Urinary bladder (tissue), 4 donors: ENCODE results near the gene TCTN3. TPM values are rescaled to one million over a fixed set of nuclear protein-coding genes. Genes with fewer than 3 reads are reported as not detected.
"Not testable (repeated sequence)": the region's sequence is repeated elsewhere in the genome, so short reads cannot be mapped to it uniquely, and the experiment has no call there.

Experiments used
- DNase-seq: peaks from one replicate; pipeline ENCODE4 v3.0.0-alpha.2; 2015; ENCODE audit errors: extremely low spot score
- H3K27ac ChIP-seq: one replicate; pipeline ENCODE4 v1.5.1; 2013; ENCODE audit warnings: low read depth, mild to moderate bottlenecking, moderate library complexity
- H3K36me3 ChIP-seq: one replicate; pipeline ENCODE4 v1.6.1; 2013; ENCODE audit warnings: mild to moderate bottlenecking, moderate library complexity; ENCODE audit not compliant: insufficient read depth
- H3K4me1 ChIP-seq: one replicate; pipeline ENCODE4 v1.6.1; 2013; ENCODE audit warnings: mild to moderate bottlenecking, moderate library complexity; ENCODE audit not compliant: insufficient read depth
- H3K4me3 ChIP-seq: one replicate; pipeline ENCODE4 v1.5.1; 2013; ENCODE audit warnings: low read depth, low read length
- WGBS: extraction: QIAGEN DNeasy Blood & Tissue Kit; methylation state at CpG from one replicate; pipeline ENCODE4 v1.1.7; 2013; 5-methylcytosine and 5-hydroxymethylcytosine counted together
- polyA plus RNA-seq: library from polyadenylated mRNA; stranded (reverse); fragments of 200-250 nt; gene quantifications from one replicate; pipeline ENCODE4 v1.2.3, GENCODE V29; 2013
- total RNA-seq: library from RNA; depleted of rRNA; stranded (reverse); fragments of >200 nt; gene quantifications from one replicate; pipeline ENCODE4 v1.2.3, GENCODE V29; 2014
- donor health status: healthy with polysubstance abuse.
- donor health status: healthy.

Gene TCTN3
- total and polyA plus RNA-seq, 2 donors, result 27.5 to 32.1 TPM

GRCh38 chr10:95711492-95711891 is 17.8 kb upstream of the TCTN3 start:
- Histone ChIP-seq H3K4me1 (no peaks in the 10 kb centered on the region), H3K36me3 (no peaks in the 10 kb centered on the region), H3K4me3 (no peak overlapping the region), H3K27ac (no peak overlapping the region)
- no peak for DNase-seq
- 94% methylated on average over 4 of the region's 4 CpGs for WGBS

GRCh38 chr10:95706990-95707389 is 13.3 kb upstream of the TCTN3 start:
- Histone ChIP-seq H3K27ac (no peak overlapping the region), H3K4me3 (no peak overlapping the region), H3K4me1 (no peaks in the 10 kb centered on the region), H3K36me3 (no peaks in the 10 kb centered on the region)
- 91% methylated on average over 7 of the region's 7 CpGs for WGBS
- DNase-seq, result no peak

GRCh38 chr10:95706573-95706972 is 12.8 kb upstream of the TCTN3 start:
- H3K4me3 ChIP-seq, result no peak overlapping the region
- no peaks in the 10 kb centered on the region for H3K36me3 ChIP-seq
- no peak for DNase-seq
- no peaks in the 10 kb centered on the region for H3K4me1 ChIP-seq
- 48% methylated on average over 6 of the region's 6 CpGs for WGBS
- no peak overlapping the region for H3K27ac ChIP-seq

DNA sequence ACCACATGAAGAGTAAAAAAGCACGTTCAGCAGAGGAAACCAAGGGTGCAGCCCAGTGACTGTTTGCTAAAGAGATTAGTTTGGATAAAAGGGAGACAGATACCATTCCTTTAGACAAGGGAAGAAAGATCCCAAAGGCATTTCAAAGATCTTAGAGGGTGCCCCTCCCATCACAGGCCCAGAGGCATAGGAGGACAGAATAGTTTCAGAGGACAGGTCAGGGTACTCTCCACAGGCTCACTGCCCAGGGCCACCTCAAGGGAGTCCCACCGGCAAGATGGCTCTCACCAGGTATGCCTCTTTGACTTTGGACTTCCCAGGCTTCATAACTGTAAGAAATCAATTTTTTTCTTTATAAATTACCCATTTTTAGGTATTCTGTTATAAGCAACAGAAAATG is 4.7 kb upstream of the TCTN3 start:
- 48% methylated on average over 2 of the region's 2 CpGs for WGBS

GRCh38 chr10:95697429-95697828 is 3.7 kb upstream of the TCTN3 start:
- DNase-seq, result no peak

More for the DNA sequence above, 4.7 kb upstream of the TCTN3 start:
- Histone ChIP-seq H3K4me3 (no peak overlapping the region), H3K27ac (no peak overlapping the region), H3K4me1 (no peaks in the 10 kb centered on the region), H3K36me3 (no peaks in the 10 kb centered on the region)
- DNase-seq, result no peak

DNA sequence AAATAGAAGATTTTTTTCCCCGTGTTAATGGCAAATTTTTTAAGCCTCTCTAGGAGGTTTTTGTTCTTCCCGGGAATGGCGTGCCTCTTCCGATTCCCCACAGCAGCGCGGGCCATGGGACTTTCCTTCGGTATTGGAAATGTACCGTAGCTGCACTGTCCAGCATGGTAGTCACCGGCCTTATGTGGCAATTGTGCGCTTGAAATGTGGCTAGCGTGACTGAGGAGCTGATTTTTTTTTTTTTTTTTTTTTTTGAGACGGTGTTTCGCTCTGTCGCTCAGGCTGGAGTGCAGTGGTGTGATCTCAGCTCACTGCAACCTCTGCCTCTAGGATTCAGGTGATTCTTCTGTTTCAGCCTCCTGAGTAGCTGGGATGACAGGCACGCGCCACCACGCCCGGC is 938 bp upstream of the TCTN3 start:
- Histone ChIP-seq H3K4me3 (no peak overlapping the region), H3K36me3 (peaks cover 2% of the 10 kb centered on the region), H3K27ac (no peak overlapping the region), H3K4me1 (no peaks in the 10 kb centered on the region)
- whole genome bisulfite sequencing, result 95% methylated on average over 18 of the region's 18 CpGs
- DNase-seq, result no peak

More at GRCh38 chr10:95697429-95697828, 3.7 kb upstream of the TCTN3 start:
- H3K36me3 ChIP-seq, result no peaks in the 10 kb centered on the region
- WGBS, result 75% methylated on average over 3 of the region's 3 CpGs
- H3K4me3 ChIP-seq, result no peak overlapping the region
- H3K27ac ChIP-seq, result no peak overlapping the region
- no peaks in the 10 kb centered on the region for H3K4me1 ChIP-seq

DNA sequence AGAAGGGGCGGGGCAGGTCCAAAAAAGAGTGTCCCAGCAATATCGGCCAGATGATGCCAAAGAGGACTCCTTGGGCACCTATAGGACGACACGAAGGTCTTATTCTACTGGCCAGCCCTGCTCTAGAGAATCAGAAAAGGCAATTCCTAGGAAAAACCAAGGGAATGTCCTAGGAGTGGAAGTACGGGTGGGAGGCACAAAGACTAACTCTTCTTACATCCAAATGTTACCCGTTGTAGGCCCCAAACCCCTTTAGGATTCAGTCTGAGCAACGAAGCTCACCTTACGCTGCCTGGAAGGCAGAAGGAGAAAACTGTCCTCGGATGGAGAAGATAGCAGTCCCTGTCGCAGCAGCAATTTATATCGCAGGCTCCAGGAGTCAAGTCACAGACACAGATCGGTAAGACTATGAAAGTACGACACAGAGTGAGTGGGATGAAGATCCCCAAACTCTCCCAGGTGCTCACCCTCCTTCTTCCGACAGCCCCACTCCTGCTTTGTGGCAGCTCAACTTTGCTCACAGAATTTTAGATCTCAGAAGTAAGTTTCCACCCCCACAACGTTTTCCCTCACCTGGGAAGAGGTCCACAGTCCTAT is 558 bp downstream of the TCTN3 start:
- peak; percentile 1 for DNase-seq
- H3K36me3 ChIP-seq, result peaks cover 2% of the 10 kb centered on the region
- 7% methylated on average over 15 of the region's 15 CpGs for WGBS
- H3K4me1 ChIP-seq, result no peaks in the 10 kb centered on the region
- H3K4me3 ChIP-seq, result peak overlapping the region; percentile 66
- H3K27ac ChIP-seq, result no peak overlapping the region

- Histone ChIP-seq H3K4me1 (no peaks in the 10 kb centered on the region), H3K27ac (no peak overlapping the region), H3K4me3 (no peak overlapping the region), H3K36me3 (peaks cover 7% of the 10 kb centered on the region)
- no peak for DNase-seq
- WGBS, result 91% methylated on average over 2 of the region's 2 CpGs
Observed at GRCh38 chr10:95691281-95691680, 2.4 kb downstream of the TCTN3 start.

- no peak overlapping the region for H3K27ac ChIP-seq
- peaks cover 10% of the 10 kb centered on the region for H3K36me3 ChIP-seq
- H3K4me1 ChIP-seq, result no peaks in the 10 kb centered on the region
- DNase-seq, result no peak
- no peak overlapping the region for H3K4me3 ChIP-seq
- WGBS, result 72% methylated on average over 2 of the region's 2 CpGs
Observed at GRCh38 chr10:95688648-95689047, 5.1 kb downstream of the TCTN3 start.

GRCh38 chr10:95683966-95684365 is 9.8 kb downstream of the TCTN3 start:
- no peak for DNase-seq
- H3K4me3 ChIP-seq, result no peak overlapping the region
- H3K36me3 ChIP-seq, result peaks cover 12% of the 10 kb centered on the region
- no peaks in the 10 kb centered on the region for H3K4me1 ChIP-seq
- no peak overlapping the region for H3K27ac ChIP-seq

GRCh38 chr10:95675403-95676116 is 18.2 kb downstream of the TCTN3 start:
- Histone ChIP-seq H3K36me3 (peaks cover 2% of the 10 kb centered on the region), H3K27ac (no peak overlapping the region), H3K4me3 (no peak overlapping the region), H3K4me1 (no peaks in the 10 kb centered on the region)
- 79% methylated on average over 1 of the region's 1 CpG for WGBS
- DNase-seq, result no peak

- DNase-seq, result no peak
- H3K4me1 ChIP-seq, result no peaks in the 10 kb centered on the region
- no peak overlapping the region for H3K4me3 ChIP-seq
- WGBS, result 99% methylated on average over 1 of the region's 1 CpG
- no peaks in the 10 kb centered on the region for H3K36me3 ChIP-seq
- no peak overlapping the region for H3K27ac ChIP-seq
Observed at GRCh38 chr10:95674643-95675042, 19.1 kb downstream of the TCTN3 start.

DNA sequence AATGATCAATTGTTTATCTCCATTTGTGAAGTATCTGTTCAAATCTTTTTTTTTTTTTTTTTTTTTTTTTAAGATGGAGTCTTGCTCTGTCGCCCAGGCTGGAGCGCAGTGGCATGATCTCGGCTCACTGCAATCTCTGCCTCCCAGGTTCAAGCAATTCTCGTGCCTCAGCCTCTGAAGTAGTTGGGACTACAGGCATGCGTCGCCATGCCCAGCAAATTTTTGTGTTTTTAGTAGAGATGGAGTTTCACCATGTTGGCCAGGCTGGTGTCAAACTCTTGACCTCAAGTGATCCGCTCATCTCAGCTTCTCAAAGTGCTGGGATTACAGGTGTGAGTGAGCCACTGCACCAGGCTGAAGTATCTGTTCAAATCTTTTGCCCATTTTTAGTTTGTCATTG is 21.1 kb downstream of the TCTN3 start:
- not testable (repeated sequence) for H3K27ac ChIP-seq, H3K4me1 ChIP-seq, DNase-seq, H3K4me3 ChIP-seq, H3K36me3 ChIP-seq
- WGBS, result over 99% methylated on average over 7 of the region's 7 CpGs

DNA sequence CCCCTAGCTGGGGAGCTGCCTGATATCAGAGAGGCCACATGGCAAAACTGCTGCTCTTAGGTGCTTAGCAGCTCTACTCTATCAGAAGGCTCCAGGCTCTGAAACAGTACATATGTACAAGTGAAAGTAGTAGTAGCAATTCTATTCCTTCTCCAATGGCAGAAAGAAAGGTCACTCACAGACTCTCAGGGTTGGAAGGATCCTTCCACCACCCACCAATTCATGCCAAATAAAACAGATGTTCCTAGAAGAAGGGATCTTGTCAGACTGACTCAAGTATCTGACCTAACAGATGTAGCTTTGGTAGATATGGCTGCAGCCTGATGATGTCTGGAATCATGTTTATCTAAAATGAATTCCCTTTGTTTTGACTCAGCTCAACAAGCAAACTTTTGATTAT is 29.2 kb downstream of the TCTN3 start:
- H3K27ac ChIP-seq, result no peak overlapping the region
- no peak overlapping the region for H3K4me3 ChIP-seq
- H3K36me3 ChIP-seq, result no peaks in the 10 kb centered on the region
- DNase-seq, result no peak
- no peaks in the 10 kb centered on the region for H3K4me1 ChIP-seq
